ENCODE results near the gene CHKB.
A peak's percentile ranks its signal among the peaks of the same experiment; 100 is the strongest.
"Not testable (repeated sequence)": the region's sequence is repeated elsewhere in the genome, so short reads cannot be mapped to it uniquely, and the experiment has no call there.

Gene CHKB

DNA sequence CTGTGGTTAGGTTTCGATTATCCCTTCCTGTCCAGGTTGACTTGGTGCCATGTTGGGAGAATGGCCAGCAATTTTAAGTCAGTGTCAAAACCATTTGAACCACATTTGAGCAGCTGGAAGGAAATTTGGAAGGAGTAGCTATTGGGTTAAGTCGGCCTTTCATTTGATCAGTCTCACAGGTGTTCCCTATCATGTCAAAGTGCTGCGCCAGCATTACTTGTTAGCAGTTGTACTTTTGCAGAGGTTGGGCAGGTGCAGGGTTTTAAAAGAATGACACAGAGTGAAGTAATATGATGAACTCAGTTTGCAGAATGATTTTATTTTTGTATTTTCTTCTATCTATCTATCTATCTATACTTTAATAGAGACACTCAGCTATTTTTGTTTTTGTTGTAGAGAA is 46.4 kb downstream of the CHKB start:
- Mint-ChIP-seq H3K4me1 (ENCODE audit: low read depth) (peaks cover 69% of the 10 kb centered on the region), H3K27ac (peak overlapping the region; percentile 95), H3K4me3 (no peak overlapping the region), H3K27me3 (no peaks in the 10 kb centered on the region), H3K9me3 (no peaks in the 10 kb centered on the region), H3K36me3 (ENCODE audit: low read depth) (peaks cover 27% of the 10 kb centered on the region)
- intact Hi-C loops (cut with micrococcal nuclease) = no loop called here

- Mint-ChIP-seq H3K36me3 (ENCODE audit: low read depth) (peaks cover 38% of the 10 kb centered on the region), H3K4me1 (ENCODE audit: low read depth) (peaks cover 59% of the 10 kb centered on the region), H3K4me3 (peak overlapping the region; percentile 40), H3K27ac (peak overlapping the region; percentile 95), H3K9me3 (no peaks in the 10 kb centered on the region), H3K27me3 (no peaks in the 10 kb centered on the region)
- intact Hi-C loops (cut with micrococcal nuclease) = no loop called here
These were observed 47.5 kb downstream of the CHKB start for GRCh38 chr22:50535113-50535512.

GRCh38 chr22:50533856-50534711 is 48.6 kb downstream of the CHKB start:
- H3K27me3 Mint-ChIP-seq; intact Hi-C loops (cut with micrococcal nuclease); H3K9me3 Mint-ChIP-seq: not testable (repeated sequence)
- peaks cover 48% of the 10 kb centered on the region for H3K36me3 Mint-ChIP-seq (ENCODE audit: low read depth)
- H3K4me3 Mint-ChIP-seq = peak overlapping the region; percentile 57
- H3K27ac Mint-ChIP-seq = peak overlapping the region; percentile 95
- H3K4me1 Mint-ChIP-seq (ENCODE audit: low read depth) = peaks cover 58% of the 10 kb centered on the region

DNA sequence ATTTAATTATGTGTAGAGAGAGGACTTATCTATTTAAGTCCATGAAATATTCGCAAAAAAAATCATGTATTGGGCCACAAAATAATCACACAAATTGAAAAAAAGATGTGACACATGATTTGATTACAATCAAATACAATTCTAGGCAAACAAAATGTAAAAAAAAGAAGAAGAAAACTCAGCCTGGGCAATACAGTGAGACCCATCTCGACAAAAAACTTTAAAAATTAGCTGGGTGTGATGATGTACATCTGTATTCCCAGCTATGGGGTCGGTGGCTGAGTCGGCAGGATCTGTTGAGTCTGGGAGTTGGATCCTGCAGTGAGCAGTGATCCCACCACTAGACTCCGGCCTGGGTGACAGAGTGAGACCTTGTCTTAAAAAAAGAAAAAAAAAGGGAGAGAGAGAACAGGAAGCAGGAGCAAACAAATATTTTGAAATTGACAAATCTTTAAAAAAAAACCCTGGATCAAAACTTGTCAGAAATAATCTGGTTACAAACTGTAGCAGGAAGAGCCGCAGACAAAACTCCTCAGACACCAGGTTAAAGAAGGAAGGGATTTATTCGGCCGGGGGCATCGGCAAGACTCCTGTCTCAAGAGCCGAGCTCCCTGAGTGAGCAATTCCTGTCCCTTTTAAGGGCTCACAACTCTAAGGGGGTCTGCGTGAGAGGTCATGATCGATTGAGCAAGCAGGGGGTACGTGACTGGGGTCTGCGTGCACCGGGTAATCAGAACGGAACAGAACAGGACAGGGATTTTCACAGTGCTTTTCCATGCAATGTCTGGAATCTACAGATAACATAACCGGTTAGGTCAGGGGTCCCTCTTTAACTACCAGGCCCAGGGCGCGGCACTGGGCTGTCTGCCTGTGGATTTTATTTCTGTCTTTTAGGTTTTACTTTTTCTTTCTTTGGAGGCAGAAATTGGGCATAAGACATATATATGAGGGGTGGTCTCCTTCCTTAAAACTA is 49.5 kb downstream of the CHKB start:
- Mint-ChIP-seq H3K27ac (peak overlapping the region; percentile 95), H3K4me3 (peak overlapping the region; percentile 97), H3K4me1 (ENCODE audit: low read depth) (peaks cover 60% of the 10 kb centered on the region)

GRCh38 chr22:50531962-50532674 is 50.5 kb downstream of the CHKB start:
- intact Hi-C loops (cut with micrococcal nuclease) = loop anchor here (1.0 to 2.0 kb wide), 2 partner anchors 10 to 51 kb away; partner anchors contain the start of gene CHKB
- no peaks in the 10 kb centered on the region for H3K27me3 Mint-ChIP-seq
- peak overlapping the region; percentile 97 for H3K4me3 Mint-ChIP-seq
- peak overlapping the region; percentile 95 for H3K27ac Mint-ChIP-seq
- H3K4me1 Mint-ChIP-seq (ENCODE audit: low read depth) = peaks cover 60% of the 10 kb centered on the region
- H3K36me3 Mint-ChIP-seq (ENCODE audit: low read depth) = peaks cover 57% of the 10 kb centered on the region
- H3K9me3 Mint-ChIP-seq = no peaks in the 10 kb centered on the region

More for the DNA sequence above, 49.5 kb downstream of the CHKB start:
- Mint-ChIP-seq H3K27me3 (no peaks in the 10 kb centered on the region), H3K9me3 (no peaks in the 10 kb centered on the region), H3K36me3 (ENCODE audit: low read depth) (peaks cover 52% of the 10 kb centered on the region)
- intact Hi-C loops (cut with micrococcal nuclease) = loop anchor here (1.0 kb wide), 1 partner anchor 9 kb away; no protein-coding TSS in a partner anchor

DNA sequence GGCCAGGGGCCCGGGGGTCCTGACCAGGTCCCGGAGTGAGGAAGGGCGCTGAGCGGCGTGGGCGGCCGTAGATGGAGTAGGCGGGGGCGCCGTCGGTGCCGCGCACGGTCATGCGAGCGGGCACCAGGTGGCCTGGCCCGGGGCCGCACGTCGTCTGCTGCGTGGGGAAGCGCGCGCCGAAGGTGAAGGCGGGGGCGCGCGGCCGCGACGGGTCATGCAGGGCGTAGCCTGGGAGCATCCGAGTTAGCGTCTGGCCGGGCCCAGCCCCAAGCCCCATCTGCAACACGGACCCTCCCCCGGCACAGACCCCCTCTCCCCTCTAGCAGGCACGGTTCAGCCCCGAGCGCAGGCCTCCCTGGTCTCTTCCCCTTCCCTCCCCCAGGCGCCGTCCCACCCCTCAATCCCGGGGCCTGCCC is 51.1 kb downstream of the CHKB start:
- Mint-ChIP-seq H3K9me3 (no peaks in the 10 kb centered on the region), H3K27me3 (no peaks in the 10 kb centered on the region), H3K4me1 (ENCODE audit: low read depth) (peaks cover 61% of the 10 kb centered on the region), H3K27ac (peak overlapping the region; percentile 95), H3K36me3 (ENCODE audit: low read depth) (peaks cover 63% of the 10 kb centered on the region), H3K4me3 (peak overlapping the region; percentile 97)
- intact Hi-C loops (cut with micrococcal nuclease) = loop anchor here (2.0 kb wide), 1 partner anchor 51 kb away; the partner anchor contains the start of gene CHKB

DNA sequence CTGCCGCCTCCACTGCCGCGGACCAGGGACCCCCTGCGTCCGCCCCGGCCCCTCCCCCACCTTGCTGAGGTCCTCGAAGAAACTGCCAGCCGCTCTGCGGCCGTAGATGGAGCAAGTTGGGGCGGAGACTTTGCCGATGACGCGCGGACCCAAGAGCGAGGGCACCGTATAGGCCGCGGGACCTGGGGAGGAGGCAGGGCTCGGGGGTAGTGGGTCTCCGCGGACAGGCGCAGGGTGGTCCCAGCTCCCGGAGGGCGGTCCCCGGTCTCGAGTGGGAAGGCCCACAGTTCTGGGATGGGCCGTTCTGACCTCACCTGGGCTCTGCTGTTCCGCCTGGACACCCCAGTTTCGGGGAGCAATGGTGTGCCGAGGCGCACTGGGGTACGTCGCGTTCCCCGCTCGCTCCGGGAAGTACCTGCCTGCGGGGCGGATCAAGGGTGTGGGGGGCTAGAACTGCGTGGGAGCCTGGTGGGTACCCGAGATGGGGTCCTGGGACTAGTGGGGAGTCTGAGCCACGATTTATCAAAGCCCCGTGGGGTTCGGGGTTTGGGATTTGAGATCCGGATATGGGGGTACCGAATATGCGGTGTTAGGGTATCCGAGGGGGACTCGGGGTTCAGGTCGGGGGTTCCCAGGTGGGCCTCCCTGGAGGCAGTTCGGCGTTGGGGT is 51.6 kb downstream of the CHKB start:
- Mint-ChIP-seq H3K36me3 (ENCODE audit: low read depth) (peaks cover 66% of the 10 kb centered on the region), H3K4me1 (ENCODE audit: low read depth) (peaks cover 62% of the 10 kb centered on the region)

GRCh38 chr22:50530580-50530876 is 52.1 kb downstream of the CHKB start:
- intact Hi-C loops (cut with micrococcal nuclease) = loop anchor here (1.0 to 2.0 kb wide), 2 partner anchors 9 to 52 kb away; partner anchors contain the start of gene CHKB
- H3K4me1 Mint-ChIP-seq (ENCODE audit: low read depth) = peaks cover 62% of the 10 kb centered on the region

More for the DNA sequence above, 51.6 kb downstream of the CHKB start:
- Mint-ChIP-seq H3K27me3 (no peaks in the 10 kb centered on the region), H3K9me3 (no peaks in the 10 kb centered on the region), H3K4me3 (peak overlapping the region; percentile 97), H3K27ac (peak overlapping the region; percentile 95)
- intact Hi-C loops (cut with micrococcal nuclease) = loop anchor here (1.0 to 2.0 kb wide), 2 partner anchors 8 to 52 kb away; partner anchors contain the start of gene CHKB

DNA sequence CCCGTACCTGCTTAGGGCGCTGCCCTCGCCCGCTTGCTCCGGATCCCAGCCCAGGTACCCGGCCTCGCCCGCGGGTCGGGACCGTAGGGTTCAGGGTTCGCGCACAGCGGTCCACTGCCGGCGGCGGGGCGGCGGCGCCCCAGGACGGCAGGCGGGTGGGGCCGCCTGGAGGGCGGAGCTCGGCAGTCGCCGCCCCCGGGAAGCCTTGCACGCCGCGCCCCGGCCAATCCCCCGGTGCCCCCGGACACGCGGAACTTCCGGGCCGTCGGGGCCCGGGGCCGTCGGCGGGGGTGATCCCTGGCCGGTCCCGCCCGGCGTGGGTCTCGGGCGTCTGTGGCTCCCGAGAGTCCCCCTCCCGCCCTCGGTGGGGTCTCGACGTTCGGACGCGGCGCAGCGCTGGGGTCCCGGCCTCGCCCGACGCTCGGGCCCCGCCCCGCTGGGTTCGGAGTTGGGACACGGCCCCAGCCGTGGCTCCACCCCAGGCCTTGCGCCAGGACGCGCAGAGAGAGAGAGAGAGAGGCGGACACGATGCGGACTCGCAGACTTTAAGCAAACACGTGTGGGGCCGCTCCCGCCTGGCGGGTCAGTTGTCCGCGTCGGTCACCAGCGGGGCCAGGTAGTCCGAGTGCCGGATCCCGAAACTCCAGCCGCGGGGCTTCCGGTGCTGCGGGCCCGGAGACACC is 52.6 kb downstream of the CHKB start, which contains the start of gene TYMP:
TYMP (minus strand) TSS at position 116 of the 683 bp plus-strand sequence. CDS start 303 bp downstream, outside the sequence.
- Mint-ChIP-seq H3K4me1 (ENCODE audit: low read depth) (peaks cover 58% of the 10 kb centered on the region), H3K27me3 (no peaks in the 10 kb centered on the region)
- intact Hi-C loops (cut with micrococcal nuclease) = loop anchor here (1.0 to 5.0 kb wide), 3 partner anchors 9 to 92 kb away; partner anchors contain the start of gene CHKB

More at GRCh38 chr22:50530580-50530876, 52.1 kb downstream of the CHKB start:
- Mint-ChIP-seq H3K27me3 (no peaks in the 10 kb centered on the region), H3K4me3 (peak overlapping the region; percentile 97), H3K36me3 (ENCODE audit: low read depth) (peaks cover 67% of the 10 kb centered on the region), H3K9me3 (no peaks in the 10 kb centered on the region), H3K27ac (peak overlapping the region; percentile 95)

GRCh38 chr22:50529416-50529896 is 53.2 kb downstream of the CHKB start:
- no peaks in the 10 kb centered on the region for H3K9me3 Mint-ChIP-seq
- H3K36me3 Mint-ChIP-seq (ENCODE audit: low read depth) = peaks cover 77% of the 10 kb centered on the region
- H3K27ac Mint-ChIP-seq = peak overlapping the region; percentile 95
- intact Hi-C loops (cut with micrococcal nuclease) = loop anchor here (5.0 kb wide), 1 partner anchor 93 kb away; no protein-coding TSS in a partner anchor
- H3K4me3 Mint-ChIP-seq = peak overlapping the region; percentile 97
- H3K27me3 Mint-ChIP-seq = no peaks in the 10 kb centered on the region
- H3K4me1 Mint-ChIP-seq (ENCODE audit: low read depth) = peaks cover 58% of the 10 kb centered on the region

More for the DNA sequence above, 52.6 kb downstream of the CHKB start, which contains the start of gene TYMP:
- Mint-ChIP-seq H3K4me3 (peak within 1 kb of the TSS; percentile 97), H3K36me3 (ENCODE audit: low read depth) (peaks cover 71% of the 10 kb centered on the region), H3K9me3 (no peaks in the 10 kb centered on the region), H3K27ac (peak within 1 kb of the TSS; percentile 95)

Measured in dendritic cell treated with granulocyte-macrophage colony-stimulating factor and Interleukin-4, amounts not matched to agents 40 ng/mL and 50 ng/mL, for 4 days (primary cell).